Measurements from ENCODE around the gene FHOD3.

DNA sequence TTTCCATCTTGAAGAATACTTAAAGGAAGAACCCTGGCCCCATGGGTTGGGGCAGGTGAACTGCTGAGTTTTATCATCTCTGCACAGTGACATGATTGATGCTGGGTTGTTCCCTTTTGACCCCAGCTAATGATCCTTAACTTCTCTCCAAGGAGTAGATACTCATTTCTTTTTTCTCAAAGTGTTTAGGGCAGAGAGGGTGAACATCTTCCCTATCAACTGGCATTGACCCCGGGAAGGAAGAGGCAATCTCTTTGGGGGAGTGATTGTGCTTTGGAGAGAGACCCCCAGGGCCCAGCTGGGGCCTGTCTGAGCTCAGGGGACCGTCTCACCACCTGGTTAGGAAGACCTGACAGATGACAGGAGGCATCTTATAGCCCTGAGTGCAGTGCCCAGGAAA lies 190.6 kb downstream of the FHOD3 start:
- TF ChIP-seq, protein P1, sequence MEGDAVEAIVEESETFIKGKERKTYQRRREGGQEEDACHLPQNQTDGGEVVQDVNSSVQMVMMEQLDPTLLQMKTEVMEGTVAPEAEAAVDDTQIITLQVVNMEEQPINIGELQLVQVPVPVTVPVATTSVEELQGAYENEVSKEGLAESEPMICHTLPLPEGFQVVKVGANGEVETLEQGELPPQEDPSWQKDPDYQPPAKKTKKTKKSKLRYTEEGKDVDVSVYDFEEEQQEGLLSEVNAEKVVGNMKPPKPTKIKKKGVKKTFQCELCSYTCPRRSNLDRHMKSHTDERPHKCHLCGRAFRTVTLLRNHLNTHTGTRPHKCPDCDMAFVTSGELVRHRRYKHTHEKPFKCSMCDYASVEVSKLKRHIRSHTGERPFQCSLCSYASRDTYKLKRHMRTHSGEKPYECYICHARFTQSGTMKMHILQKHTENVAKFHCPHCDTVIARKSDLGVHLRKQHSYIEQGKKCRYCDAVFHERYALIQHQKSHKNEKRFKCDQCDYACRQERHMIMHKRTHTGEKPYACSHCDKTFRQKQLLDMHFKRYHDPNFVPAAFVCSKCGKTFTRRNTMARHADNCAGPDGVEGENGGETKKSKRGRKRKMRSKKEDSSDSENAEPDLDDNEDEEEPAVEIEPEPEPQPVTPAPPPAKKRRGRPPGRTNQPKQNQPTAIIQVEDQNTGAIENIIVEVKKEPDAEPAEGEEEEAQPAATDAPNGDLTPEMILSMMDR (conservative IDR thresholded peaks at IDR 0.05 in 1 of 2, IDR thresholded peaks at IDR 0.05 in 1 of 2; ENCODE audit: extremely low read depth in 1 of 2, insufficient read depth in 1 of 2, low read depth in 1 of 2, low read length in 2 of 2): no peak
- TF ChIP-seq EZH2 (IDR thresholded peaks at IDR 0.05; ENCODE audit: borderline replicate concordance, low read length): no peak

Data from mammary epithelial cell (primary cell).